PFSK-1 (cell line): ENCODE measurements around the gene CALCA.

Experiments
- FOXP2 ChIP-seq: optimal IDR thresholded peaks from 2 replicates; pipeline ENCODE3; 2011; ENCODE audit warnings: borderline replicate concordance, control low read depth, inconsistent platforms; ENCODE audit not compliant: insufficient read depth; ENCODE audit errors: extremely low read length, extremely low read depth
- POLR2AphosphoS5 ChIP-seq: IDR thresholded peaks from 2 replicates; pipeline ENCODE4 v1.6.1; 2012; ENCODE audit warnings: low read depth, mild to moderate bottlenecking, control low read depth, low read length, moderate library complexity
- REST ChIP-seq, 2 experiments: IDR thresholded peaks; 2 replicates each; pipeline versions ENCODE4 v1.6.1 to v1.8.0; 2011 to 2012; ENCODE audit warnings: low read depth in 2 of 2, low read length in 2 of 2, control low read depth in 1 of 2, inconsistent platforms in 1 of 2, mild to moderate bottlenecking in 1 of 2, moderate library complexity in 1 of 2; ENCODE audit not compliant: insufficient read depth in 1 of 2
- SIN3A ChIP-seq: IDR thresholded peaks from 2 replicates; pipeline ENCODE4 v1.6.1; 2012; ENCODE audit warnings: mild to moderate bottlenecking, low read length, moderate library complexity, borderline replicate concordance; ENCODE audit not compliant: insufficient read depth
- TAF1 ChIP-seq: IDR thresholded peaks from 2 replicates; pipeline ENCODE4 v1.6.1; 2012; ENCODE audit warnings: low read length, control low read depth, borderline replicate concordance; ENCODE audit not compliant: insufficient read depth

Gene CALCA

GRCh38 chr11:14924318-14924717, 47.8 kb downstream of the CALCA start:
- TF ChIP-seq POLR2AphosphoS5 (no peak), REST (IDR thresholded peaks at IDR 0.05; ENCODE audit: insufficient read depth in 1 of 2, low read depth in 2 of 2, low read length in 2 of 2) (no peak), TAF1 (no peak), SIN3A (no peak), FOXP2 (no peak)
